T-helper 17 cell (primary cell): ENCODE data around the gene TMEFF2. TPM values are rescaled to one million over a fixed set of nuclear protein-coding genes. Genes with fewer than 3 reads are reported as not detected.

ENCODE experiments used
- ATAC-seq: fragments of 150-1000 bp; cut with Tn5 transposase; 2 replicates; pipeline ENCODE4 v1.10.0; 2021; ENCODE audit warnings: mild to moderate bottlenecking, moderate library complexity
- DNase-seq, 3 donors: peaks; one replicate each; pipeline versions ENCODE4 v3.0.0 to v3.0.0-alpha.2; 2020 to 2021
- H3K9me3 ChIP-seq: one replicate; pipeline ENCODE4 v1.7.0; 2013; ENCODE audit warnings: low read length, mild to moderate bottlenecking; ENCODE audit not compliant: control insufficient read depth, poor library complexity, severe bottlenecking
- H3K27ac Mint-ChIP-seq: one replicate; pipeline ENCODE4 v1.8.0; 2022; ENCODE audit warnings: mild to moderate bottlenecking, moderate library complexity, mixed read lengths
- H3K27me3 Mint-ChIP-seq: one replicate; pipeline ENCODE4 v1.8.0; 2022; ENCODE audit warnings: mixed read lengths
- H3K36me3 Mint-ChIP-seq: one replicate; pipeline ENCODE4 v1.8.0; 2022; ENCODE audit warnings: low read depth, mixed read lengths
- H3K4me1 Mint-ChIP-seq: one replicate; pipeline ENCODE4 v1.8.0; 2022; ENCODE audit warnings: mild to moderate bottlenecking, mixed read lengths
- H3K4me3 Mint-ChIP-seq: one replicate; pipeline ENCODE4 v1.8.0; 2022; ENCODE audit warnings: mild to moderate bottlenecking, moderate library complexity, mixed read lengths
- total RNA-seq, 4 donors: library from RNA in 2 of 4; stranded (reverse) in 2 of 4; gene quantifications; one replicate each; pipeline ENCODE4 v1.2.3 and lab custom pipeline; 2022 to 2026

The TMEFF2 gene
- total RNA-seq, 2 donors from 2014 or later = not detected

DNA sequence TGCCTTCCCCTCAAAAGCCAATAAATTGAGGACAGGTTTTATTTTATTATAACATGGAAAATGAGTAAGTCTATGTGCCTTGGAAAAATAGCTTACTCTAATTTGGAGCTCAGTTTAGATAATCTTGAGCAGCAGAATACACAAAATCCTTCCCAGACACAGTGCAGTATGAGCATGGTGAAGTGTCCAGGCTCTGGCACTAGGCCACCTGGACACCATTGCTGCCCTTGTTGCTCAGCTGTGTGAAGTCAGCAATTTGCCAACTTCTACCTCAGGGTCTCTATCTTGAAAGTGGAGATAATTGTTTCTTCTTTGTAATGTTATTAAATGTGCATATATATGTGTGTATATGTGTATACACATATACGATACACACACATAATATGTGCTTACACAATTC is 242.9 kb downstream of the TMEFF2 start:
- H3K27ac Mint-ChIP-seq = no peak overlapping the region
- peaks cover 43% of the 10 kb centered on the region for H3K27me3 Mint-ChIP-seq
- H3K4me1 Mint-ChIP-seq = no peaks in the 10 kb centered on the region
- H3K36me3 Mint-ChIP-seq = no peaks in the 10 kb centered on the region
- ATAC-seq (no peak), DNase-seq (no peak)
- no peaks in the 10 kb centered on the region for H3K9me3 ChIP-seq
- H3K4me3 Mint-ChIP-seq = no peak overlapping the region

DNA sequence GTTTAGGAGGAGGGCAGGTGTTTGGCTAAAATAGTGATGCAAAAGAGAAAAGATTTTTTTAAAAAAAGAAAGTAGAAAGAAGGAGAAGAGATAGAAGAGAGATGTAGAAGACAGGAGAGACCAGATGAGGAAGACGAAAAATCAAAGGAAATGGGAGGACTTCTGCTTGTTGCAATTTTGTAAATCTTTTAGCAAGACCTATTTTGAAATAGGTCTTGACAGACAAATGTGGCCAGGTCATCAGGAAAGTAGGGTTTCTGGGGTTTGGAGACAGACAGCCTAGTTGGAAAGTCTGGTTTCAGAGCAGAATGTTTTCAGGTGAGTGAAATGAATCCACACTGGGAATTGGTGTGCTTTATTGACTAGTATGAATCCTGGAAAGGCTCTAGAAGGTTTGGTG is 243.4 kb downstream of the TMEFF2 start:
- DNase-seq (no peak), ATAC-seq (no peak)
- H3K9me3 ChIP-seq = no peaks in the 10 kb centered on the region
- Mint-ChIP-seq H3K4me3 (no peak overlapping the region), H3K27ac (no peak overlapping the region), H3K27me3 (peaks cover 42% of the 10 kb centered on the region), H3K36me3 (no peaks in the 10 kb centered on the region), H3K4me1 (no peaks in the 10 kb centered on the region)

DNA sequence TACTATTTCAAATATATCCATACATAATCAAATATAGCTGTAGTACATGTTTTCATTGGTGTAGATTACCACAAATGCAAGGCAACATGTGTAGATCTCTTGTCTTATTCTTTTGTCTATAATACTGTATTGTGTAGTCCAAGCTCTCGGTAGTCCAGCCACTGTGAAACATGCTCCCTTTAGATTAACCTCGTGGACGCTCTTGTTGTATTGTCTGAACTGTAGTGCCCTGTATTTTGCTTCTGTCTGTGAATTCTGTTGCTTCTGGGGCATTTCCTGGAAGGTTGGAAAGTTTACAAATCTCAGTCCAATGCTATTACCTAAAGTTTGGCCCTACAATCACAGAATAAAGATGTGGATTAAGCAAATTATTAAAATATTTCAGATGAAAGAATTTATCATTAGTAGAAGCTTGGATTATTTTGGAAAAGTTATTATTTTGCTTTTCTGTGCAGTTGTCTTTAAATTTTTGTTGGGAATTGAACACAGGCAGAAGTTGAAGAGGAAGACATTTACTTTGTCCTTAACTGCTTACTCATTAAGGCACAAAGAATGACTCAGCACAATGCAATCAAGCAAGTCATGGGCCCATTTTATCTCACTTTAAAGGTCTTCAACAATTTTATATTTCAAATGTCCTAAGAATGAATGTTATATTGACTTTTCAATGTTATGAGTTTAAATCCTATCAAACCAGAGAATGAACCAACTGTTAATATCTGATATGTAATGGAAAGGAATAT is 244.4 kb downstream of the TMEFF2 start:
- ATAC-seq (no peak), DNase-seq (no peak)
- H3K9me3 ChIP-seq = no peaks in the 10 kb centered on the region
- Mint-ChIP-seq H3K27me3 (peaks cover 37% of the 10 kb centered on the region), H3K36me3 (no peaks in the 10 kb centered on the region), H3K4me1 (no peaks in the 10 kb centered on the region), H3K4me3 (no peak overlapping the region), H3K27ac (no peak overlapping the region)

DNA sequence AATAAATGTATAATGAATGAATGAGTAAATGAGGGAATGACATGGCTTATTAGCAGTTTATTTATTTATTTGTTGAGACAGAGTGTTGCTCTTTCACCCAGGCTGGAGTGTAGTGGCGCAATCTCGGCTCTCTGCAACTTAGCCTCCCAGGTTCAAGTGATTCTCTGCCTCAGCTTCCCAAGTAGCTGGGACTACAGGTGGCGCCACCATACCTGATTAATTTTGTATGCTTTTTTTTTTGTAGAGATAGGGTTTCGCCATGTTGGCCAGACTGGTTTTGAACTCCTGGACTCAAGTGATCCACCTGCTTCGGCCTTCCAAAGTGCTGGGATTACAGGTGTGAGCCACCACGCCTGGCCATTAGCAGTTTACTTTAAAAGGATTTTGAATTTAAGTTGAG is 247.5 kb downstream of the TMEFF2 start:
- Mint-ChIP-seq H3K27me3 (peaks cover 43% of the 10 kb centered on the region), H3K27ac (no peak overlapping the region), H3K4me1 (peaks cover 4% of the 10 kb centered on the region), H3K4me3 (no peak overlapping the region), H3K36me3 (no peaks in the 10 kb centered on the region)
- DNase-seq (no peak), ATAC-seq (no peak)
- H3K9me3 ChIP-seq = no peaks in the 10 kb centered on the region

DNA sequence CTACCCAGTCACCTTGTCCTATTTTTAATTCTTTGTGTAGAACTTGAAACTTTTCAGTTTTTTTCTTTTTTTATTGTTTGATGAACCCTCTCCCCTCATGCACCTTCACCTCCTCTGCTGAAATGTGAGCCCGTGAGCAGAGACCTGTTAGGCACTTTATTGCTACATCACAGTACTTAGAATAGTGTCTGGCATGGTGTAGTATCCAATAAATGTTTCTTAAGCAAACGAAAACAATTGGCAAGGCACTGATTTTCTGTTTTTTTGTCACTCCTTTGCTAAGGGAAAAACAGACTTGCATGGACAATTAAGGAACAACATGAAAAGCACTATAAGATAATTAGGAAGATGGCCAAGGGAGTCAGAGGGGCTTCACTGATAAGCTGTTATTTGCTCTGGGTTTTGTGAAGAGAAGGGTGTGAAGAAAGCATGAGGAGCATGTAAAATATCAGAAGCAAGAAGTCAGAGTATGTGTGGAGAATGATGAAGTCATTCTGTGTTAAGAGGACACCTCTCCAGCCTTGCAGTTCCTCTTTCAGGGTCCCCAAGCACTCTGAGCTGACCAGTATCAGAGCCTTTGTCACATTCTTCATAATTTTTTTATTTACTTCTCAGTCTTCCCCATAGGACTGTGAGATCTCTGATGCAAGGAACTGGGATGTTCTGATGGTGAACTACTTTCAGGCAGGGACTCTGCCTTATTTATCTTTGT is 248.1 kb downstream of the TMEFF2 start:
- Mint-ChIP-seq H3K27ac (no peak overlapping the region), H3K4me3 (no peak overlapping the region), H3K4me1 (peaks cover 4% of the 10 kb centered on the region), H3K36me3 (no peaks in the 10 kb centered on the region), H3K27me3 (peaks cover 43% of the 10 kb centered on the region)
- no peak for ATAC-seq
- H3K9me3 ChIP-seq = no peaks in the 10 kb centered on the region
- no peak for DNase-seq

DNA sequence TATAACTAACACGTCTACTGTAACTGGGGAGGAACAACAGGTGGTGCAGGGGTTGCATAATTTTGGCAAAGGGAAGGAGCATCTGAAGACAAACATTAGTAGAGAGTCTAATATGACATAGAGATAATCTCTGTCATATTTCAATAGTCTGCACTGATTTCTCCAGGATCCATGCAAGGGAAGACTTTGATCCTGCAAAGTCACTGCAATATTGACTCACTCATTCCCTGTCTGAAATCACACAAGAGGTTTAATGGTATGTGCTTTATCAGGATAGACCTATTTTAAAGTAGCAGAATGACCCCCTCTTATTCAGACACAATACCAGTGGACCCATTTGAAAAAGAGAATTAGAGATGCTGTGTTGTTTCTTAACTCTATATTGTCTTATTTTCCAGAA is 249.1 kb downstream of the TMEFF2 start:
- DNase-seq (no peak), ATAC-seq (no peak)
- Mint-ChIP-seq H3K36me3 (no peaks in the 10 kb centered on the region), H3K4me3 (no peak overlapping the region), H3K27ac (no peak overlapping the region), H3K27me3 (peaks cover 45% of the 10 kb centered on the region), H3K4me1 (peaks cover 4% of the 10 kb centered on the region)
- no peaks in the 10 kb centered on the region for H3K9me3 ChIP-seq

DNA sequence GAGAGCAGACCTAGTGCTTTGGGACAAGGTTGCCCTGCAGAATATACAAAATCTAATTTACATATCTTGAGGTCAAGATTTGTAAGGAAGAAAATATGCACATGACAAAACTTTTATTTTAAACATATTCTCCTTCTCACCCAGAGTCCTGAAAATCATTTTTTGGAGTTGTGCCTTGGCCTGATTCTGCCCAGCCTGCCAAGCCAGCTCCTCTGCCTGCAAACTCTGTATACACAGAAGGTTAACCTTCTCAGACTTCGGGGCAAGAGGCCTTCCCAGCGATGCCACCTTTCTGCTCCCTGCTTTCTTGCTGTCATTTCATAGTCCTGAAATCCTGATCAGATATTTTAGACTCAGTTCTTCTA is 252.0 kb downstream of the TMEFF2 start:
- H3K4me3 Mint-ChIP-seq = no peak overlapping the region
- peaks cover 60% of the 10 kb centered on the region for H3K27me3 Mint-ChIP-seq
- DNase-seq (no peak), ATAC-seq (no peak)
- H3K27ac Mint-ChIP-seq = no peak overlapping the region
- H3K4me1 Mint-ChIP-seq = peaks cover 4% of the 10 kb centered on the region
- no peaks in the 10 kb centered on the region for H3K36me3 Mint-ChIP-seq
- H3K9me3 ChIP-seq = no peaks in the 10 kb centered on the region

DNA sequence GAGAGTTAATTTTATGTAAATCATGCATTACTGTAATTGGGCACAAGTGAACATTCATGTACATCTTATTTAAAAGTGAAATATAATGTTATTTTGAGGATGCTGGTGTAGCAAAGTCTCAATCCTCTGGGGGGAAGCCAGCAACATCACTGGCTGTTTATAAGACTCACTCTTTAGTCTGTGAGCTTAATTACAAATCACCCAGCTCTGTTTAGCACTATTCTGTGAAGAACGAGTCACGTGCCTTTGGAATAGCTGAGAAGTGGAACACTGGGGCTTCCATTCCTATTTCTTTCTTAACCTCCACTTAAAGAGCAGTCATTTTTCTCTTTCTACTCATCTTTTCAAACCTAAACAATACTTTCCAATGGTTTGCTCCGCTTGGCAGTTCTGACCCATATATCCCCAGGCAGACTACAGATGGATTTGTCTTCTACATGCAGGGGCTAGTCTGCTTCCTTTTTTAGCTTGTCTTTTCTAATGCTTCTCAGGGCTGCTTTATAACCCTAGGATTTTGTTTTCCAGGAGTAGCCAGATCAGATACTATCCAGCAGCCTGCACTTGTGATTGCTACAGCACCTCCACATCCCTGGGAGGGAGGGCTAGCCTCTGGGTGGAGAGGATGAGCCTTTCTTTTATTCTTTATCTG is 252.5 kb downstream of the TMEFF2 start:
- ATAC-seq = no peak
- DNase-seq = no peak
- Mint-ChIP-seq H3K27ac (no peak overlapping the region), H3K27me3 (peaks cover 56% of the 10 kb centered on the region), H3K4me1 (peaks cover 4% of the 10 kb centered on the region), H3K4me3 (no peak overlapping the region), H3K36me3 (no peaks in the 10 kb centered on the region)
- H3K9me3 ChIP-seq = no peaks in the 10 kb centered on the region

DNA sequence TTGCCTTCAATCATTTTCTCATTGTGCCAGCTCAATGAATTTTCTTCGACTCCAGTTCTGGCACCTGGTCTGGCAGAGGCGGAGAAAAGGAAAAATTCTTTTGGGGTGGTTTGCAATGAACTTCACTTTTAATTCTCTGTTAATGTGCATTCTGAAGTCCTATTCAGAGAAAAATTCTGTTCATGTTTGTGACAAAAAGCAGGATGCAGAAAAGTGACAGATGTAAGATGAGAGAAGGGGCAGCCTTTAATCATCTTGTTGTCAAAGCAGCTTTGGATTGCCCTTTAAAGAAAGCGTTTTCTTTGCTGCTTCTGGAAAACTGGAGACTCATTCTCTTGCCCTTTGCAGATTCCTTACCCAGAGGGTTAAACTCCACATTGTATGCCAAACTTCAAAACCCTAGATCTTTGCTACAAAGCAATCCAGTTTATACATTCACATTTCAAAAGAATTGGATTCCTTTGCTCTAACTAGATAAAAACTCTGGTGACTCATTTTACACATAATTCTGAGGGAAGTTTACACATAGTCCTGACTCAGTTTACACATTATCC is 253.3 kb downstream of the TMEFF2 start:
- Mint-ChIP-seq H3K27ac (no peak overlapping the region), H3K27me3 (peaks cover 61% of the 10 kb centered on the region), H3K4me3 (no peak overlapping the region), H3K4me1 (peaks cover 4% of the 10 kb centered on the region), H3K36me3 (no peaks in the 10 kb centered on the region)
- H3K9me3 ChIP-seq = no peaks in the 10 kb centered on the region
- no peak for ATAC-seq
- DNase-seq = no peak

DNA sequence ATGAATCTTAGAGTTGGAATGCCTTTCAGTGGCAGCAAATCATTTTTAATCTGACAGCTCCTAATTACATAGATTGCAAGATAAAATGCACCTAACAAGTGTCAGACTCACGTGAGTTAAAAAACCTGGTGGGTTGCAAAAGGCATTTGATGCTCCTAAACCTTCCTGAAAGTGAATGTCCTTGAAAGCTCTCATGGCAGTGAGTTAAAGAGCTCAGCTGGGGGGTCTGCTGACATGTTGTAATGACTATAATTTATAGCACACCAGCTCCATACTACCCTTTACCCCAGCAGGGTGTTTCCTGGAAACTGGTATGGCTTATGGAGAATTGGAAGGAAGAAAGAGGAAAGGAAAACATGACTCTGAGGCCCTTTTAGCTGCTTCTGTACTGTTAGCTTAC is 256.0 kb downstream of the TMEFF2 start:
- Mint-ChIP-seq H3K27me3 (peaks cover 63% of the 10 kb centered on the region), H3K36me3 (no peaks in the 10 kb centered on the region), H3K4me3 (no peak overlapping the region), H3K27ac (no peak overlapping the region), H3K4me1 (peaks cover 4% of the 10 kb centered on the region)
- no peaks in the 10 kb centered on the region for H3K9me3 ChIP-seq
- no peak for ATAC-seq
- DNase-seq = no peak

DNA sequence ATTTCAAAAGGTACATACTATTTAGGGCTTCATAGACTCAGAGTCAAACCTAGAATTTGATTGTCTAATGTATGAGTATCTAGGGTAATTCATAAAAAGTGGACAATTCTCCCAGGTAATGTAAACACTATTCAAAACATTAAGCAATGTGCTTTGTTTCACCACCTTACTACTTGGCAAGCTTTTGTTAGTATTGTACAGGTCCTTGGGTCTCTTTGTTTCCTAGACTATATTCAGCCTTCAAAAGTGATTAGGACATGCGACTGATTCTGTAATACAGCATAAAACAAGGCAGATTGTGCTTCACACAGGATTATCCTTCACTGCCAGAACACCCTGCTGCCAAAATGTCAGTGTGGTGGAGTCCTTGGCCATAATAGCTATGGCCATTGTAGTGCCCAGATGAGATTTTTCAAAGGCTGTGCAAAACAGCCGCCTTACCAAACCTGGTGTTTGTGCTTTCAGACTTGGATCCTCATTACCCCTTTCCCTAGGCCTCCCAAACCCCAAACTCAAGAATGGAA is 257.8 kb downstream of the TMEFF2 start:
- Mint-ChIP-seq H3K27ac (no peak overlapping the region), H3K36me3 (no peaks in the 10 kb centered on the region), H3K4me3 (no peak overlapping the region), H3K27me3 (peaks cover 54% of the 10 kb centered on the region), H3K4me1 (no peaks in the 10 kb centered on the region)
- H3K9me3 ChIP-seq = no peaks in the 10 kb centered on the region
- no peak for ATAC-seq
- DNase-seq = no peak

DNA sequence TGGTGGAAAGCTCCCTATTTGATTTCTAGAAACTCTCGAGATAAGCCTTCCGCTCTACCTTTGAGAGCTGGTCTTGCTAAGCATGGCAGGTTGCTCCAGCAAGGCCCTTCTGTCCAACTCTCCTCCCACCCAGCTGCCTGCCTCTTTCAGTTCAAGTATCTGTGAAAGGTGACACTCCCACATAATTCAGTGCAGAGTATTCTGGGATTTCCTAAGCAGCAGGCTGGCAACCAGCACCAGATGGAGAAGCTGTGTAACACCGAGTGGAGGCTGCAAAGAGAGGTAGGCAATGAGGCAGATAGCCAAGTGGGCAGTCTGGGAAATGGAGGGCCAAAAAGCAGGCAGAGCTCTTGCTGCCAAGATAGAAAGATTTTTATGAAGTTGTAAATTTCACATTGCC is 259.5 kb downstream of the TMEFF2 start:
- Mint-ChIP-seq H3K27me3 (peaks cover 50% of the 10 kb centered on the region), H3K27ac (no peak overlapping the region), H3K36me3 (no peaks in the 10 kb centered on the region), H3K4me1 (no peaks in the 10 kb centered on the region), H3K4me3 (no peak overlapping the region)
- no peak for ATAC-seq
- DNase-seq = no peak
- H3K9me3 ChIP-seq = no peaks in the 10 kb centered on the region

DNA sequence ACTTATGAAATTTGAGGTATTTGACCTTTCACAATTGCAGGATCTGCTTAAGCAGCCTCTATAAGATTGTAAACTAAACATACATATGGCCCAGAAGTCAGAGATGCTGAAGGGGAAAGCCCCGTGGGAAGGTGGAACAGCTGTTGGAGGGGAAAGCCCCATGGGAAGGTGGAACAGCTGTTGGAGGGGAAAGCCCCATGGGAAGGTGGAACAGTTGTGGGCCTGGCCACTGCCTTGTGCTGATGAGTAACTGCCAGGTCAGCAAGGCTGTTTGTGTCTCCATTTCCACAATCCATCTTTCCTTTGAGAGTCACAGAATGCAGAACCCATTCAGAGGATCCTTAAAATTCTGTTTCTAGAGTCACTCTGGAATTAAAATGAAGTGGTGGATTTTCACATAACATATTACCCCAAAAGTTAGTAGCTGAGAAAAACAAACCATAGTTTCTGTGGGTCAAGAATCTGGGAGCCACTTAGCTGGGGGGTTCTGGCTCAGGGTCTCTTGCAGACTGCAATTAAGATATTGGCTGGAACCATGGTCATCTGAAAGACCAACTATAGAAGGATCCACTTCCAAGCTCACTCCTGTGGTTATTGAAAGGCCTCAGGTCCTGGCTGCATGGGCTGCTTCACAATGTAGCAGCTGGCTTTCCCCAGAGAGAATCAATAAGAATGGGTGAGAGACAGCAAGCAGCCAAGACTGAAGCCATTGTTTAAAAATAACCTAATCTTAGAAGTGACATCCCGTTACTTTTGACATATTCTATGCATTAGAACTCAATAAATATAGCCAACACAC is 261.2 kb downstream of the TMEFF2 start:
- Mint-ChIP-seq H3K27me3 (peaks cover 48% of the 10 kb centered on the region), H3K36me3 (no peaks in the 10 kb centered on the region), H3K27ac (no peak overlapping the region), H3K4me3 (no peak overlapping the region), H3K4me1 (no peaks in the 10 kb centered on the region)
- DNase-seq = no peak
- H3K9me3 ChIP-seq = no peaks in the 10 kb centered on the region
- no peak for ATAC-seq
